Hepatocyte (in vitro differentiated cells): Measurements from ENCODE around the gene TFAM. TPM values are rescaled to one million over a fixed set of nuclear protein-coding genes. Genes with fewer than 3 reads are reported as not detected.

ENCODE experiments used
- DNase-seq: peaks from one replicate; pipeline ENCODE4 v3.0.0-alpha.2; 2016; ENCODE audit warnings: low spot score
- H2AFZ ChIP-seq: fragments of 200-600 bp; sonication (generic); 2 replicates; pipeline ENCODE4 v1.6.0; 2016; ENCODE audit warnings: antibody characterized with exemption, mild to moderate bottlenecking
- H3K27ac ChIP-seq: fragments of 200-600 bp; sonication (generic); 2 replicates; pipeline ENCODE4 v1.5.1; 2016; ENCODE audit warnings: mild to moderate bottlenecking
- H3K27me3 ChIP-seq: fragments of 200-600 bp; sonication (generic); 2 replicates; pipeline ENCODE4 v1.6.1; 2016
- H3K36me3 ChIP-seq: fragments of 200-600 bp; sonication (generic); replicated peaks from 2 replicates; pipeline ENCODE4 v1.5.1; 2016; ENCODE audit warnings: low read depth; ENCODE audit not compliant: insufficient read depth
- H3K4me1 ChIP-seq: fragments of 200-600 bp; sonication (generic); 2 replicates; pipeline ENCODE4 v1.5.1; 2016; ENCODE audit warnings: mild to moderate bottlenecking, moderate library complexity; ENCODE audit not compliant: insufficient read depth
- H3K4me2 ChIP-seq: fragments of 200-600 bp; sonication (generic); 2 replicates; pipeline ENCODE4 v1.6.0; 2016
- H3K4me3 ChIP-seq: fragments of 200-600 bp; sonication (generic); 2 replicates; pipeline ENCODE4 v1.5.1; 2016; ENCODE audit warnings: mild to moderate bottlenecking
- H3K79me2 ChIP-seq: fragments of 200-600 bp; sonication (generic); 2 replicates; pipeline ENCODE4 v1.6.0; 2017; ENCODE audit warnings: mild to moderate bottlenecking
- H3K9me2 ChIP-seq: fragments of 200-600 bp; sonication (generic); replicated peaks from 2 replicates; pipeline ENCODE4 v1.6.0; 2017; ENCODE audit warnings: mild to moderate bottlenecking; ENCODE audit not compliant: insufficient read depth
- H3K9me3 ChIP-seq: fragments of 200-600 bp; sonication (generic); 2 replicates; pipeline ENCODE4 v1.5.1; 2016; ENCODE audit warnings: low read depth, mild to moderate bottlenecking
- H4K20me1 ChIP-seq: fragments of 200-600 bp; sonication (generic); 2 replicates; pipeline ENCODE4 v1.6.0; 2016; ENCODE audit warnings: mild to moderate bottlenecking; ENCODE audit not compliant: insufficient read depth, poor library complexity, severe bottlenecking
- EZH2 ChIP-seq: fragments of 200-600 bp; sonication (generic); IDR thresholded peaks from 2 replicates; pipeline ENCODE4 v1.6.1; 2016; ENCODE audit warnings: antibody characterized with exemption, mild to moderate bottlenecking, borderline replicate concordance
- EZH2phosphoT487 ChIP-seq: fragments of 200-600 bp; sonication (generic); IDR thresholded peaks from one replicate; pipeline ENCODE4 v1.6.1; 2018; ENCODE audit warnings: antibody characterized with exemption, mild to moderate bottlenecking, low read depth, moderate library complexity; ENCODE audit not compliant: unreplicated experiment, severe bottlenecking
- WGBS: methylation state at CpG from one replicate; pipeline ENCODE4 v1.1.6; 2016; ENCODE audit warnings: low lambda C conversion rate; ENCODE audit errors: missing lambda C conversion rate; 5-methylcytosine and 5-hydroxymethylcytosine counted together
- polyA plus RNA-seq: library from polyadenylated mRNA; unstranded; fragments of >200 nt; fragmentation: Nextera tagmentation; extraction: Ambion mirVana; gene quantifications from 2 replicates; pipeline ENCODE4 v1.2.1, GENCODE V29; 2016
- total RNA-seq: library from RNA; depleted of rRNA; stranded (reverse); fragments of >200 nt; gene quantifications from 2 replicates; pipeline ENCODE4 v1.2.3, GENCODE V29; 2014
- TF ChIP-seq, protein P1 (sequence below): fragments of 200-600 bp; sonication (generic); IDR thresholded peaks from 2 replicates; pipeline ENCODE4 v1.5.1; 2016; ENCODE audit warnings: antibody characterized with exemption, mild to moderate bottlenecking; ENCODE audit not compliant: poor library complexity

The TFAM gene
- total and polyA plus RNA-seq, 2 experiments from 2014 or later: 26.0 to 27.7 TPM

DNA sequence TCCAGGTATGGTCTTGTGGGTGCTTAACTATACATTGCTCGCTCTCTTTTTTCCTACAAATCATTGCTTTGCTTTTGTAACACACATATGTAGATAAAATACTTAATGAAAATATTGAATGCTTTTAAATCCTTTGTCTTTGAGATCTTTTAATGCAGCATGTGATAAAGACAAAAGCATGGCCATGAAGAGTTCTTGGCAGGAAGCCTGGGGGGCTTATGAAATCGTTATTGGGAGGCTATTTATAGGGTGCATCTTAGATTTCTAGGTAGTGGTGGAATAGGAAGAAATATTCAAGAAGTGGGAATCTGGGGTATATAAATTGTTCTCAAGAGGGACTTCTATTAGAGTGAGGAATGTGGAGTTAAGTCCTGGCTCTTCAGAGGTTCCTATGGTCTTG, 28.5 kb upstream of the TFAM start:
- Histone ChIP-seq H3K9me2 (no peaks in the 10 kb centered on the region), H3K79me2 (peaks cover 49% of the 10 kb centered on the region), H3K27me3 (no peaks in the 10 kb centered on the region), H3K4me2 (no peak overlapping the region), H3K4me3 (no peak overlapping the region), H3K9me3 (no peaks in the 10 kb centered on the region), H4K20me1 (no peaks in the 10 kb centered on the region), H2AFZ (no peak overlapping the region), H3K36me3 (no peaks in the 10 kb centered on the region), H3K4me1 (no peaks in the 10 kb centered on the region), H3K27ac (no peak overlapping the region)
- WGBS: 77% methylated on average over 2 of the region's 2 CpGs
- no peak for TF ChIP-seq EZH2
- TF ChIP-seq, protein P1, sequence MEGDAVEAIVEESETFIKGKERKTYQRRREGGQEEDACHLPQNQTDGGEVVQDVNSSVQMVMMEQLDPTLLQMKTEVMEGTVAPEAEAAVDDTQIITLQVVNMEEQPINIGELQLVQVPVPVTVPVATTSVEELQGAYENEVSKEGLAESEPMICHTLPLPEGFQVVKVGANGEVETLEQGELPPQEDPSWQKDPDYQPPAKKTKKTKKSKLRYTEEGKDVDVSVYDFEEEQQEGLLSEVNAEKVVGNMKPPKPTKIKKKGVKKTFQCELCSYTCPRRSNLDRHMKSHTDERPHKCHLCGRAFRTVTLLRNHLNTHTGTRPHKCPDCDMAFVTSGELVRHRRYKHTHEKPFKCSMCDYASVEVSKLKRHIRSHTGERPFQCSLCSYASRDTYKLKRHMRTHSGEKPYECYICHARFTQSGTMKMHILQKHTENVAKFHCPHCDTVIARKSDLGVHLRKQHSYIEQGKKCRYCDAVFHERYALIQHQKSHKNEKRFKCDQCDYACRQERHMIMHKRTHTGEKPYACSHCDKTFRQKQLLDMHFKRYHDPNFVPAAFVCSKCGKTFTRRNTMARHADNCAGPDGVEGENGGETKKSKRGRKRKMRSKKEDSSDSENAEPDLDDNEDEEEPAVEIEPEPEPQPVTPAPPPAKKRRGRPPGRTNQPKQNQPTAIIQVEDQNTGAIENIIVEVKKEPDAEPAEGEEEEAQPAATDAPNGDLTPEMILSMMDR: no peak
- no peak for TF ChIP-seq EZH2phosphoT487
- no peak for DNase-seq

DNA sequence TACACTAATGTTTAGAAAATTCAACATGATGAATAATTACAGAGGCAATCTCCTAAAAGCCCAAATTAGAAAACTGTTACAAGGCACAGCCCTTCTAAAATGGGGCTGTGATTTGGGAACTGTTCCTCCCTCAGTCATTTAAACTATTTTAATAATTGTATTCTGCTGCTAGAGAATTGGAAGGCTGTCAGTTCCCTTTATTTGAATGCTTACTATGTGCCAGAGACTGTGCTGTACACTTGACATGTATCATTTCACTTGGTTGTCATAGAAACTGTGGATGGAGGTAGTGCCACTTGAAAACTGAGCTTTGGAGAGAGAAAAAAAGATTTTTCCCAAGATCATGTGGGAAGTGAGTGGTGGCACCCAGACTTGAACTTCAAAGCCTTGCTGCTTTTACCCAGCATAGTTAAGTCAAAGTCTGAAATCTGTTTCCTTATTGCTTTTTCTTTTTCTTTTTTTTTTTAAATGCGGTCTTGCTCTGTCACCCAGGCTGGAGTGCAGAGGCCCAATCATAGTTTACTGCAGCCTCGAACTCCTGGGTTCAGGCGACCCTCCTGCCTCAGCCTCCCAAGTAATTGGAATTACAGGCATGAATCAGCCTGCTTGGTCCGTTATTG, 26.8 kb upstream of the TFAM start:
- H3K27me3 ChIP-seq: no peaks in the 10 kb centered on the region
- H3K36me3 ChIP-seq: no peaks in the 10 kb centered on the region
- no peak overlapping the region for H3K4me2 ChIP-seq
- H3K4me3 ChIP-seq: no peak overlapping the region
- DNase-seq: no peak
- TF ChIP-seq, protein P1: no peak
- TF ChIP-seq EZH2phosphoT487: no peak
- no peaks in the 10 kb centered on the region for H3K9me2 ChIP-seq
- no peak overlapping the region for H3K27ac ChIP-seq
- WGBS: 92% methylated on average over 4 of the region's 4 CpGs
- H2AFZ ChIP-seq: no peak overlapping the region
- peaks cover 40% of the 10 kb centered on the region for H3K79me2 ChIP-seq
- peaks cover 6% of the 10 kb centered on the region for H3K4me1 ChIP-seq
- no peaks in the 10 kb centered on the region for H3K9me3 ChIP-seq
- H4K20me1 ChIP-seq: no peaks in the 10 kb centered on the region

DNA sequence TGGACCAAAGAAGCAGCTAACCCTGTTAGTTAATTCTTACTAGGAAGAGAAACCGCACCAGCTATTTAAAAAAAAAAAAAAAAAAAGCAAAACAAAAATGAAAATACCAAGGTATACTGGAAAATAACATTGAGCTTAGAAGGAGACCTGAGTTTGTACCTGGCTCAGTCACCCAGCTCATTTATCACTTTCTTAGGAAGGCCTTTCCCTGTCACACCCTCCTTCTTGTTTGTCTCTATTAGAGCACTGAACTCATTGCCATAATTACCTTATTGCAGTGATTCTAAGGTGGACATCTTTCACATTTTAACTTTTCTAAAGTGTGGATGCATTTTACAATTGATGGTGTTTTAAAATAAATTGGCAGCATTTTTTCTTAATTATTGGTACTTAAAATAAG, 26.3 kb upstream of the TFAM start:
- WGBS: 78% methylated on average over 1 of the region's 1 CpG
- DNase-seq: no peak
- H3K4me3 ChIP-seq: no peak overlapping the region
- peaks cover 6% of the 10 kb centered on the region for H3K4me1 ChIP-seq
- TF ChIP-seq, protein P1: no peak
- no peak for TF ChIP-seq EZH2
- TF ChIP-seq EZH2phosphoT487: no peak
- H3K9me2 ChIP-seq: no peaks in the 10 kb centered on the region
- no peak overlapping the region for H3K27ac ChIP-seq
- no peaks in the 10 kb centered on the region for H3K27me3 ChIP-seq
- no peak overlapping the region for H2AFZ ChIP-seq
- H3K36me3 ChIP-seq: no peaks in the 10 kb centered on the region
- H3K4me2 ChIP-seq: no peak overlapping the region
- no peaks in the 10 kb centered on the region for H4K20me1 ChIP-seq
- peaks cover 39% of the 10 kb centered on the region for H3K79me2 ChIP-seq
- no peaks in the 10 kb centered on the region for H3K9me3 ChIP-seq
